Measurements from ENCODE around the gene ZNF619. TPM values are rescaled to one million over a fixed set of nuclear protein-coding genes. Genes with fewer than 3 reads are reported as not detected.

The ZNF619 gene
- polyA plus RNA-seq, 1 experiment, result 3.0 TPM

DNA sequence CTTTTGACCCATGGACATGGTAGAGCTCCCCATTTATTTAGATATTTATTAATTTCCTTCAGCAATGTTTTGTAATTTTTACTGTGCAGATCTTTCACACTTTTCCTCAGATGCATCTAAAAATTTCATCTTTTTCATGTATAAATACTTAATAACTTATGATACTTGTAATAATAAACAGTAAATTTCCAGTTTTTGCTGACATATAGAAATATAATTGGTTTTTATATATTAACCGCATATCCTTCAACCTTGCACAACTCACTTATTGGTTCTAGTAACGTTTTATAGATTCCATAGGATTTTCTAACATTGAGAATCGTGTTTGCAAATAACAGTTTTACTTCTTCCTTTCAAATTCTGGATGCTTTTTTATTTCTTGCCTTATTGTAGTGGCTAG, 44.3 kb downstream of the ZNF619 start:
- DNase-seq (ENCODE audit: low read depth), result no peak
- ChIA-PET CTCF (interaction anchor here (0.6 kb wide), 1 partner anchor 1410 kb away, joined by 3 read pairs; no protein-coding TSS in a partner anchor), POLR2A (no interaction called here)
- TF ChIP-seq, protein P1, sequence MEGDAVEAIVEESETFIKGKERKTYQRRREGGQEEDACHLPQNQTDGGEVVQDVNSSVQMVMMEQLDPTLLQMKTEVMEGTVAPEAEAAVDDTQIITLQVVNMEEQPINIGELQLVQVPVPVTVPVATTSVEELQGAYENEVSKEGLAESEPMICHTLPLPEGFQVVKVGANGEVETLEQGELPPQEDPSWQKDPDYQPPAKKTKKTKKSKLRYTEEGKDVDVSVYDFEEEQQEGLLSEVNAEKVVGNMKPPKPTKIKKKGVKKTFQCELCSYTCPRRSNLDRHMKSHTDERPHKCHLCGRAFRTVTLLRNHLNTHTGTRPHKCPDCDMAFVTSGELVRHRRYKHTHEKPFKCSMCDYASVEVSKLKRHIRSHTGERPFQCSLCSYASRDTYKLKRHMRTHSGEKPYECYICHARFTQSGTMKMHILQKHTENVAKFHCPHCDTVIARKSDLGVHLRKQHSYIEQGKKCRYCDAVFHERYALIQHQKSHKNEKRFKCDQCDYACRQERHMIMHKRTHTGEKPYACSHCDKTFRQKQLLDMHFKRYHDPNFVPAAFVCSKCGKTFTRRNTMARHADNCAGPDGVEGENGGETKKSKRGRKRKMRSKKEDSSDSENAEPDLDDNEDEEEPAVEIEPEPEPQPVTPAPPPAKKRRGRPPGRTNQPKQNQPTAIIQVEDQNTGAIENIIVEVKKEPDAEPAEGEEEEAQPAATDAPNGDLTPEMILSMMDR (IDR thresholded peaks at IDR 0.05; ENCODE audit: insufficient read depth, low read depth, low read length), result no peak
- H3K36me3 ChIP-seq (ENCODE audit: control insufficient read depth, insufficient read depth, low read length), result no peaks in the 10 kb centered on the region
- no peak overlapping the region for H3K4me3 ChIP-seq (ENCODE audit: low read depth, low read length)
- H3K27me3 ChIP-seq (ENCODE audit: control insufficient read depth, insufficient read depth, low read length), result no peaks in the 10 kb centered on the region

DNA sequence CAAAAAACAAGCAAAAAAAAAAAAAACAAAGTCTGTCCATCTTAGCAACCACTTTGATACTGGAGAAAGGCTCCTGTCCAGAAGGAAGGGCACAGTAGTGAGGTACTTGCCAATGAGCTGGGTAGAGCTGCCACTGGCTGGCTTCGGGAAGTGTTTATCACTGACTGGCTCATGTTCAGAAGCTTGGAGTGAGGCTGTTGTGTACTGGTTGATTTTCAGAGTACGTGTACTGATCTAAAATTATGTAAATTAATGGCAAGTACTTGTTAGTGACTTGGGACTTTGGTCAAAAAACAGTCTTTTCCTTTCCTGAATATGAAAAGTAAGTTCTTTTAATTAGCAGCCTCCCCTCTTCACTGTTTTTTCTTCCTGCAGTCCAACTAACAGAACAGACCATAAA, 46.9 kb downstream of the ZNF619 start:
- CTCF ChIA-PET, result interaction anchor here (1.2 kb wide), 1 partner anchor 19 kb away, joined by 3 read pairs; no protein-coding TSS in a partner anchor

DNA sequence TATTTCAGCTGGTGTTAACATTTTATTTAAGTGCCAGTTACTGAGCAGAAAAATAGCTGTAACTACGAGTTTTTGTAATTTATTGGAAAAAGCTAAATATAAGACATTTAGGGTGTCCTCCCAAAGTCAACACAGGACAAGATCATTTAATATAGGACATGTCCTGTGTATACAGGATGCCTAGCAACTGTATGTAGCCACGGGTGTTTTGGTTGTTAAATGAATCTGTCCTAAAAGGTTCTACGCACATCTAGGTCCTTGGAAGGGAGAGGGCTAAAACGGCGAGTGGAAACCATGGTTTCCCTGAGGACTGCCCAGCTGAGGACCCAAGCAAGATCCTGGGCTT, 47.3 kb downstream of the ZNF619 start:
- DNase-seq (ENCODE audit: low read depth), result no peak
- ChIA-PET CTCF (interaction anchor here (1.2 kb wide), 1 partner anchor 19 kb away, joined by 3 read pairs; no protein-coding TSS in a partner anchor), POLR2A (no interaction called here)
- Histone ChIP-seq H3K4me3 (ENCODE audit: low read depth, low read length) (peak overlapping the region; percentile 68), H3K27me3 (ENCODE audit: control insufficient read depth, insufficient read depth, low read length) (no peaks in the 10 kb centered on the region), H3K36me3 (ENCODE audit: control insufficient read depth, insufficient read depth, low read length) (peaks cover under 1% of the 10 kb centered on the region)
- TF ChIP-seq, protein P1 (IDR thresholded peaks at IDR 0.05; ENCODE audit: insufficient read depth, low read depth, low read length), result no peak

More for the DNA sequence above, 46.9 kb downstream of the ZNF619 start:
- no peaks in the 10 kb centered on the region for H3K27me3 ChIP-seq (ENCODE audit: control insufficient read depth, insufficient read depth, low read length)
- H3K4me3 ChIP-seq (ENCODE audit: low read depth, low read length), result no peak overlapping the region
- POLR2A ChIA-PET, result no interaction called here
- no peaks in the 10 kb centered on the region; the same call in none of the 2 replicates for H3K36me3 ChIP-seq (ENCODE audit: control insufficient read depth, insufficient read depth, low read length)
- TF ChIP-seq, protein P1 (IDR thresholded peaks at IDR 0.05; ENCODE audit: insufficient read depth, low read depth, low read length), result no peak
- no peak for DNase-seq (ENCODE audit: low read depth)

DNA sequence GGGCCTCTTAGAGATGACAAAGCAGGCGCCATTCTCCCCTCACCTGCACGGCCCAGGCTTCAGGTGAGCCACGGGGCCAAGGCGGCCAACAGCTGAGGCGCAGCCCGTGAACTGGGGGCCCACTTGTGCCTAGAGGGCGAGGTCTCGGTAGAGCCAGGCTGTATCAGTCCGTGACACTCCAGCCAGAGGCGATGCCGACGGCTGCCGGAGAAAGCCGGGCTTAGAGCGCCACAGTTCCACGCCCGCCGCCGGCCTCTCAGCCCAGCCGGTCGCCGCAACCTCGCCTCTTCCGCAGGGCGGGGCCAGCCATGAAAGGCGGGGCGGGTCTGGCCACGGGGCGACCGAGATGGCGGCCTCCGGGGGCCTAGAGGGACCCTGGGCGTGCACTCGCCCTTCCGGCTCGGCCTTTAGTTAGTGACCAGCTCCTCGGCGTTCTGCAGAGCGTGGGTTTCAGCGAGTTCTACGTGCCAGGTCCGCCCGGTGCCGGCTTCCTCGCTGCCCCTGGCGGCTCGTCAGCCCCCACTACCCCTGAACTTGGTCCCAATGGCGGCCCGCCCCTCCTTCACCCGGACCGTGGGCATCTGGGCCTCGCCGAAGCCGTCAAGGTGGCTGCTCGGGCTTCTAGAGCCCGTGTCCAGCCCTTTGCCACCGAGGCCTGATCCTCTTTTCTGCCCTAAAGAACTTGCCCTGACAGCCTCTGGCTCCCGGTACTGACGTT, 47.8 kb downstream of the ZNF619 start, which contains the start of gene ZNF621:
Gene ZNF621 (plus strand): TSS at position 393 of the 718 bp plus-strand sequence. CDS start 881 bp downstream, outside the sequence.
- DNase-seq (ENCODE audit: low read depth), result peak; percentile 31
- peak within 1 kb of the TSS; percentile 68 for H3K4me3 ChIP-seq (ENCODE audit: low read depth, low read length)
- H3K27me3 ChIP-seq (ENCODE audit: control insufficient read depth, insufficient read depth, low read length), result no peaks in the 10 kb centered on the region
- POLR2A ChIA-PET, result no interaction called here
- TF ChIP-seq, protein P1 (IDR thresholded peaks at IDR 0.05; ENCODE audit: insufficient read depth, low read depth, low read length), result no peak
- CTCF ChIA-PET, result interaction anchor here (1.2 kb wide), 1 partner anchor 20 kb away, joined by 3 read pairs; no protein-coding TSS in a partner anchor
- H3K36me3 ChIP-seq (ENCODE audit: control insufficient read depth, insufficient read depth, low read length), result peaks cover 2% of the 10 kb centered on the region

DNA sequence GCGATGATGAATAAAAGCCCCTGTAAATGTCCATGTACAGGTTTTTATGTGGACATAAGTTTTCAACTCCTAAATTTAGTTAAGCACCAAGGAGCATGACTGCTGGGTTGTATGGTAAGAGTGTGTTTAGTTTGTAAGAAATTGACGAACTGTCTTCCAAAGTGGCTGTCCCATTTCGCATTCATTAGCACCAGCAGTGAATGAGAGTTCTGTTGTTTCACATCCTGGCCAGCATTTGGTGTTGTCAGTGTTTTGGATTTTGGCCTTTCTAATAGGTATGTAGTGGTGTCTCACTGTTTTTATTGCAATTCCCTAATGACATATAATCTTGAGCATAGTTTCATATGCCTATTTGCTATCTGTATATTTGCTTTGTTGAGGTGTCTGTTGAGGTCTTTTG, 51.5 kb downstream of the ZNF619 start:
- CTCF ChIA-PET, result no interaction called here
- peaks cover 20% of the 10 kb centered on the region for H3K36me3 ChIP-seq (ENCODE audit: control insufficient read depth, insufficient read depth, low read length)

More for the DNA sequence above, 51.5 kb downstream of the ZNF619 start:
- DNase-seq (ENCODE audit: low read depth), result no peak
- H3K27me3 ChIP-seq (ENCODE audit: control insufficient read depth, insufficient read depth, low read length), result no peaks in the 10 kb centered on the region
- no peak overlapping the region for H3K4me3 ChIP-seq (ENCODE audit: low read depth, low read length)
- TF ChIP-seq, protein P1 (IDR thresholded peaks at IDR 0.05; ENCODE audit: insufficient read depth, low read depth, low read length), result no peak
- POLR2A ChIA-PET, result no interaction called here
